ENCODE data around the gene NME7.

The NME7 gene

GRCh38 chr1:169367686-169368405 lies at the start of gene NME7, which contains the start of gene BLZF1 (continued):
- TF ChIP-seq ZNF148 (tag by site-specific recombination; IDR thresholded peaks at IDR 0.05; ENCODE audit: borderline replicate concordance) (no peak), WT1 (tag by site-specific recombination; IDR thresholded peaks at IDR 0.05) (no peak), ZNF580 (tag by site-specific recombination; IDR thresholded peaks at IDR 0.05) (peak; percentile 100), ZNF24 (tag by site-specific recombination; IDR thresholded peaks at IDR 0.05) (no peak), ZNF626 (tag by site-specific recombination; IDR thresholded peaks at IDR 0.05) (0 out of 2 replicates have a peak, but pooled peaks have one; percentile 22), ZBTB20 (tag by site-specific recombination; IDR thresholded peaks at IDR 0.05) (no peak), ZNF664 (tag by site-specific recombination; IDR thresholded peaks at IDR 0.05) (0 out of 2 replicates have a peak, but pooled peaks have one; percentile 19), ZNF555 (tag by site-specific recombination; conservative IDR thresholded peaks at IDR 0.05) (no peak), TSHZ1 (tag by site-specific recombination; IDR thresholded peaks at IDR 0.05; ENCODE audit: borderline replicate concordance) (no peak), HOXA7 (CRISPR knock-in tag; IDR thresholded peaks at IDR 0.05; ENCODE audit: borderline replicate concordance) (no peak), SALL2 (tag by site-specific recombination; IDR thresholded peaks at IDR 0.05; ENCODE audit: borderline replicate concordance) (no peak), ZNF76 (tag by site-specific recombination; IDR thresholded peaks at IDR 0.05; ENCODE audit: borderline replicate concordance, low read depth) (no peak), ZNF350 (tag by site-specific recombination; IDR thresholded peaks at IDR 0.05) (peak; percentile 91), KLF1 (tag by site-specific recombination; IDR thresholded peaks at IDR 0.05) (peak; percentile 90), ZNF114 (tag by site-specific recombination; IDR thresholded peaks at IDR 0.05) (no peak), ZNF548 (tag by site-specific recombination; IDR thresholded peaks at IDR 0.05) (no peak), ZNF571 (tag by site-specific recombination; IDR thresholded peaks at IDR 0.05) (no peak), KLF8 (tag by site-specific recombination; IDR thresholded peaks at IDR 0.05) (peak; percentile 66; the same call in 1 of the 2 replicates), ZNF560 (tag by site-specific recombination; IDR thresholded peaks at IDR 0.05; ENCODE audit: borderline replicate concordance) (no peak), ATF2 (tag by site-specific recombination; IDR thresholded peaks at IDR 0.05; ENCODE audit: low read depth) (no peak), REPIN1 (tag by site-specific recombination; IDR thresholded peaks at IDR 0.05; ENCODE audit: low read depth) (no peak), ZNF133 (tag by site-specific recombination; IDR thresholded peaks at IDR 0.05) (no peak), ZNF558 (tag by site-specific recombination; IDR thresholded peaks at IDR 0.05) (peak; percentile 64; the same call in 1 of the 2 replicates), PRDM4 (tag by site-specific recombination; IDR thresholded peaks at IDR 0.05) (no peak), ZNF530 (tag by site-specific recombination; IDR thresholded peaks at IDR 0.05; ENCODE audit: low read depth) (no peak), ZNF776 (tag by site-specific recombination; IDR thresholded peaks at IDR 0.05; ENCODE audit: borderline replicate concordance) (no peak), ZBTB6 (tag by site-specific recombination; IDR thresholded peaks at IDR 0.05) (0 out of 2 replicates have a peak, but pooled peaks have one; percentile 7), ZNF433 (tag by site-specific recombination; IDR thresholded peaks at IDR 0.05; ENCODE audit: low read depth) (no peak), RBAK (tag by site-specific recombination; IDR thresholded peaks at IDR 0.05) (no peak)

Measured in HEK293 (cell line).